Panc1 (cell line): ENCODE results near the gene EPHB2.

Experiments used
- SIN3A ChIP-seq: IDR thresholded peaks from 2 replicates; pipeline ENCODE4 v1.6.1; 2012; ENCODE audit warnings: low read depth, mild to moderate bottlenecking, low read length, moderate library complexity, borderline replicate concordance; ENCODE audit not compliant: insufficient read depth
- TCF7L2 ChIP-seq: IDR thresholded peaks from 2 replicates; pipeline ENCODE4 v1.6.1; 2011; ENCODE audit warnings: mild to moderate bottlenecking, low read depth, low read length, inconsistent platforms

DNA sequence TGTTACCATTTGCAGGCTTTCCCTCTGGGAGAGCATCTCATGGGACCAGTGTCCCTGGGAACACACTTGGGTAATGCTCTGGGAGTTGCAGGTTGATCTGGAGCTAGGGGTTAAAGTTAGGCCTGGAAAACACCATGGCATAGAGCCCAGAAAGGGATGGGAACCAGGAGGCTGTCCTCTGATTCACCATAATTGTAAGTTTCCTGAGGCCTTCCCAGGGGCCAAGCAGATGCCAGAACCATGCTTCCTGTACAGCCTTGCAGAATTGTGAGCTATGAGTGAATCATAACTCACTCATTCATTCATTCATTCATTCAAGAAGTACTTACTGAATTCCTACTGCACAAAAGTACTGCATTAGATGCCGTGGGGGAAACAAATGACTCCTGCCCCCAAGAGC is 212.0 kb downstream of the EPHB2 start:
- TF ChIP-seq SIN3A (no peak), TCF7L2 (no peak)
